BLaER1 (cell line): ENCODE measurements around the gene JAG2.
"Not testable (repeated sequence)": the region's sequence is repeated elsewhere in the genome, so short reads cannot be mapped to it uniquely, and the experiment has no call there.

Experiments
- H3K27ac ChIP-seq: shearing (Covaris generic); formaldehyde crosslinking; 2 replicates; pipeline ENCODE4 v1.8.1; 2022
- H3K27me3 ChIP-seq: shearing (Covaris generic); formaldehyde crosslinking; 2 replicates; pipeline ENCODE4 v1.8.1; 2022
- H3K36me3 ChIP-seq: shearing (Covaris generic); formaldehyde crosslinking; 2 replicates; pipeline ENCODE4 v1.8.1; 2022
- H3K4me1 ChIP-seq: shearing (Covaris generic); formaldehyde crosslinking; 2 replicates; pipeline ENCODE4 v1.8.1; 2022
- H3K4me2 ChIP-seq: shearing (Covaris generic); formaldehyde crosslinking; 2 replicates; pipeline ENCODE4 v1.8.1; 2022
- H3K4me3 ChIP-seq: shearing (Covaris generic); formaldehyde crosslinking; 2 replicates; pipeline ENCODE4 v1.8.1; 2022
- H3K9ac ChIP-seq: shearing (Covaris generic); formaldehyde crosslinking; 2 replicates; pipeline ENCODE4 v1.8.1; 2022
- H3K9me3 ChIP-seq: shearing (Covaris generic); formaldehyde crosslinking; 2 replicates; pipeline ENCODE4 v1.8.1; 2022
- H4K20me1 ChIP-seq: shearing (Covaris generic); formaldehyde crosslinking; 2 replicates; pipeline ENCODE4 v1.8.1; 2022
- Cebpa-rat ChIP-seq: shearing (Covaris generic); IDR thresholded peaks from 2 replicates; pipeline ENCODE4 v1.8.1; 2022

JAG2 gene

DNA sequence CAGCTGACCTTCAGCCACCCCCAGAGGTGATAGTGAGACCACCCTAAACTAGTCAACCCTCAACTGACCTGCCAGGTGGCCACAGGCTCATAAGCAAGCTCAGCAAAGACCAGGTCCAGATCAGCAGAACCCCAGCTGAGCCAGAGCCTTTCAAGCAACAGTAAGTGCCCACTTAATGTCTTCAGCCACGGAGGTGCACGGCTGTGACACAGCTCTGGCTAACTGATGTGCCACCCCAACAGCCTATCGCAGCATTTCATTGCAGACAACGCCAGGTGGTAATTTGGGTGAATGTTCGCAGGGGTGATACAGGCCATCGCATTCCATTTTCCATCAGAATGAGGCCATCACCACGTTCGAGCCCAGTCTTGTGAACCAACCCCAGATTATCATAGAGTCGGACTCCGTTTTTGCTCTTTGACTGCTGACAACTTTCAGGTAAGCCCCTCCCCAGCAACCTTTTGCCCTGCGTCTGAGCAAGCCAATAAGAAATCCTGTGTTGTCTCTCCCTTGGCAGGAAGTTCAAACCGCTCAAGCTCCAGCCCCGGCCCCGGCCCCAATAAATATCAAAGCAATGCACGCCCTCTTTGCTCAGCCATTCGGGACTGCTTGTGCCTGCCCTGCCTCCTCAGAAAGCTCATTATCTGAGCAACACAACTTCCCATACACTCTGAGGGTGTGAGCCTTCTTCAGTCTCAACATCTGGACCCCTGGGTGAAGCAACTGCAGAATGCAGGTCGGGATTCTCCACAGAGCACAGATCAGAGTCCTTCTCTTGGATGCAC is 44.4 kb downstream of the JAG2 start:
- Histone ChIP-seq H3K4me1 (peaks cover 61% of the 10 kb centered on the region), H3K9ac (peak overlapping the region; percentile 49), H4K20me1 (peaks cover 34% of the 10 kb centered on the region), H3K4me2 (peak overlapping the region; percentile 84), H3K27me3 (no peaks in the 10 kb centered on the region), H3K9me3 (peaks cover 27% of the 10 kb centered on the region), H3K4me3 (peak overlapping the region; percentile 41), H3K27ac (peak overlapping the region; percentile 42), H3K36me3 (peaks cover 59% of the 10 kb centered on the region)
- no peak for TF ChIP-seq Cebpa-rat

DNA sequence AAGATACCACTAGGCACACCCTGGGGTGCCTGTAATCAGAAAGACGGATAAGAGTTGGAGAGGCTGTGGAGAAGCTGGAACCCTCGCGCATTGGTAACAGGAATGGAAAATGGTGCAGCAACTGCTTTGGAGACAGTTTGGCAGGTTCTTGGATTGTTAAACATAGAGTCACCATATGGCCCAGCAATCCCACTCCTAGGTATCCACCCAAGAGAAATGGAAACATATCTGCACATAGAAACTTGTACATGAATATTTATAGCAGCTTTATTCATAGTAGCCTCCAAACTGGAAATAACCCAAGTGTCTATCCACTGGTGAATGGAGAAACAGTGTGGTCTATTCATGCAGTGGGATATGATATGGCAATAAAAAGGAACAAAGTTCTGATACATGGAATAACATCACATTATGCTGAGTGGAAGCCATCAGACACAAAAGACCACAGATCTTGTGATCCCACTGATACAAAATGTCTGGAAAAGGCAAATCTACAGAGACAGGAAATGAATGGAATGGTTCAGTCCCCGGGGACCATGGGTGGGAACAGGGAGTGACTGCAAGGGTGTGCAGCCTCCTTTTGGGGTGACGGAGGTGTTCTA is 45.4 kb downstream of the JAG2 start:
- H3K9ac ChIP-seq: no peak overlapping the region
- peaks cover 71% of the 10 kb centered on the region for H3K4me1 ChIP-seq
- no peaks in the 10 kb centered on the region for H3K27me3 ChIP-seq
- peaks cover 44% of the 10 kb centered on the region for H4K20me1 ChIP-seq
- H3K27ac ChIP-seq: no peak overlapping the region
- no peak overlapping the region for H3K4me3 ChIP-seq
- H3K9me3 ChIP-seq: peaks cover 27% of the 10 kb centered on the region
- TF ChIP-seq Cebpa-rat: no peak
- peak overlapping the region; percentile 84; the same call in 1 of the 2 replicates for H3K4me2 ChIP-seq
- peaks cover 50% of the 10 kb centered on the region for H3K36me3 ChIP-seq

- Histone ChIP-seq H3K27ac (peak overlapping the region; percentile 88), H3K4me2 (peak overlapping the region; percentile 89), H3K4me3 (0 out of 2 replicates have a peak overlapping the region, but pooled peaks have one; percentile 21), H3K27me3 (no peaks in the 10 kb centered on the region), H3K9me3 (peaks cover 34% of the 10 kb centered on the region), H3K4me1 (peaks cover 86% of the 10 kb centered on the region), H3K36me3 (peaks cover 60% of the 10 kb centered on the region), H4K20me1 (peaks cover 46% of the 10 kb centered on the region), H3K9ac (peak overlapping the region; percentile 74)
- TF ChIP-seq Cebpa-rat: no peak
These were observed 48.5 kb downstream of the JAG2 start for GRCh38 chr14:105120056-105120455.

DNA sequence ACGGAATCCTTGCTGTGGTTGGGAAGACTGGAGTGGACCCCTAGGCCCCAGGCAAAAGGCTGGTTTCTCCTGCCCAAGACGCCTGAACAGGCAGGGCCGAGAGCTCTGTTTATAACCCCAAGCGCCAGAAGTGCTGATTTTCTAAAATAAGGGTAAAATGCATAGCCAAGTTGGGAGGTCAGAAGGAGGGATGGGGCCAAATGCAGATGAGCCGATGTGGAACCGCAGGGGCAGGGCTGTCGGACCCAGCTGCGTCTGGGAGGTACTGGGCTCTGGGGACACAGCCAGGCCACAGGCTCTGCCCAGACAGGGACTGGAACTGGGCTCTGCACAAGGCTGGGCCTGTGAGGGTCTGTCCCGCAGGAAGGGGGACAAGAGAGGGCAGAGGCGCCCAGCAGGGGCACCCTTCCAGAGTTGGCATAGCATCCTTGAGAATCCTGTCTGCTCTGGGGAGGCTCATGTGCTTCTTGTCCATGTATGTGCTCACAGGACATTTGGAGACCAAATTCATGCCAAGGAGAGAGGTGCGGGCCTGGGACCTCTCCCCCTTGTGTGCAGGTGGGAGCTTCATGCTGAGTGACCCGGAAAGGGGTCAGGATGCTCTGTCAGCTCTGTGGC is 49.1 kb downstream of the JAG2 start:
- Histone ChIP-seq H3K9me3 (peaks cover 37% of the 10 kb centered on the region), H3K27ac (peak overlapping the region; percentile 88), H3K27me3 (no peaks in the 10 kb centered on the region), H4K20me1 (peaks cover 40% of the 10 kb centered on the region), H3K4me1 (peaks cover 86% of the 10 kb centered on the region), H3K4me2 (peak overlapping the region; percentile 89), H3K4me3 (peak overlapping the region; percentile 21; the same call in 1 of the 2 replicates), H3K36me3 (peaks cover 66% of the 10 kb centered on the region), H3K9ac (peak overlapping the region; percentile 74)
- no peak for TF ChIP-seq Cebpa-rat

- no peak for TF ChIP-seq Cebpa-rat
- Histone ChIP-seq H4K20me1 (peaks cover 33% of the 10 kb centered on the region), H3K27me3 (no peaks in the 10 kb centered on the region), H3K4me2 (peak overlapping the region; percentile 89), H3K9me3 (peaks cover 44% of the 10 kb centered on the region), H3K36me3 (peaks cover 71% of the 10 kb centered on the region), H3K4me1 (peaks cover 81% of the 10 kb centered on the region), H3K27ac (peak overlapping the region; percentile 88), H3K9ac (peak overlapping the region; percentile 74), H3K4me3 (peak overlapping the region; percentile 21; the same call in 1 of the 2 replicates)
These were observed 49.7 kb downstream of the JAG2 start for GRCh38 chr14:105118646-105119407.

DNA sequence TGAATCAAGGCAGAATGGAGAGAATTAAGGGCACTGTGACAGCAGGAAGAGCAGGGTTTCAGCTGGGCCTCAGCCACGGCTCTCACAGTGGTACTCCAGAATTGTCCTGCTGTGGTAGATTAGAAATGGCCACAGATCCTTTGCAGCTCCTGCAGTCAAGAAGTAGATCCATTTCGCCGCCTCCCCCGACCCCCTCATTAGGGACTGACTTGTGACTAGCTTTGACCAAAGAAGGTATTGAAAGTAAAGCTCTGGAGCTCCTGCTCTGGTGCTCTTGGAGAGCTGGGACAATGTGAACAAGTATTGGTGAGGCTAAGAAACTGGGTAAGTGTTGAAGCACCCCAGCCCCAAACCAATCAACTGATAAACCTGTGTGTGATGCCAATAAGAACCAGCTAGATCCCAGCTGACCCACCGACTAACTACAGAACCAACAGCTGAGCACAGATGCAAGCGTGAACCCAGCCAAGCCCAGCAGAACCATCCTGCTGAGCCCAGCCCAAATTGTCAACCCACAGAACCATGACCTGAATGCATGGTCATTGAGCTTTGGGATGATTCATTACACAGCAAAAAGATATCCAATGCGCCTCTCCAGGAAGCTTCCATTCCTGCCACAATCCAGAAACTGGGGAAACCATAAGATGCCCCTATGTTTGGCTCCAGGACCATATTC is 50.7 kb downstream of the JAG2 start:
- H3K4me3 ChIP-seq: no peak overlapping the region
- H4K20me1 ChIP-seq: peaks cover 28% of the 10 kb centered on the region
- H3K9ac ChIP-seq: peak overlapping the region; percentile 74; the same call in 1 of the 2 replicates
- peak overlapping the region; percentile 89 for H3K4me2 ChIP-seq
- H3K36me3 ChIP-seq: peaks cover 70% of the 10 kb centered on the region
- H3K4me1 ChIP-seq: peaks cover 71% of the 10 kb centered on the region
- no peaks in the 10 kb centered on the region for H3K27me3 ChIP-seq
- peak overlapping the region; percentile 88 for H3K27ac ChIP-seq
- H3K9me3 ChIP-seq: peaks cover 44% of the 10 kb centered on the region
- no peak for TF ChIP-seq Cebpa-rat

DNA sequence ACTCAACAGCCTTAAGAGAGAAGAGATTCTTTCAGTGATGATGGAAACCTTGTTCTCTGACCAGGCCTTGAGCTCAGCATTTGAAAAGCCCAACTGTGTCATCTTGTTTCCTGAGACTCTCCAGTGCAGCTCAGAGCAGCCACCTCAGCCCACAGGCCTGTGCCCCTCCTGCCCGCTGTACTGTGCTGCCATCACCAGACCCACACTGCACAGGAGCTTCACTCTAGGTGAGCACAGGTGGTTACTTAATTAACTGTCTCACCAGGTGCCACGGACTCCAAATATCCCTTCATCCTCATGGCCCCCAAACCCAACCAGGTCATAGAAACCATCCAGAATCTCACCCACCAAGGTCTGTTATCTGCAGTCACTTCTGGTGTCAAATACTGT is 51.3 kb downstream of the JAG2 start:
- Histone ChIP-seq H3K4me1 (peaks cover 71% of the 10 kb centered on the region), H3K9me3 (peaks cover 38% of the 10 kb centered on the region), H3K4me3 (no peak overlapping the region), H3K36me3 (peaks cover 64% of the 10 kb centered on the region), H3K27ac (peak overlapping the region; percentile 88; the same call in 1 of the 2 replicates), H3K27me3 (no peaks in the 10 kb centered on the region), H3K4me2 (peak overlapping the region; percentile 89), H3K9ac (no peak overlapping the region), H4K20me1 (peaks cover 28% of the 10 kb centered on the region)
- no peak for TF ChIP-seq Cebpa-rat

GRCh38 chr14:105116451-105117256 is 51.9 kb downstream of the JAG2 start:
- Histone ChIP-seq H3K4me3 (no peak overlapping the region), H3K36me3 (peaks cover 58% of the 10 kb centered on the region), H4K20me1 (peaks cover 28% of the 10 kb centered on the region), H3K27me3 (no peaks in the 10 kb centered on the region), H3K4me1 (peaks cover 71% of the 10 kb centered on the region), H3K27ac (no peak overlapping the region), H3K9ac (no peak overlapping the region), H3K4me2 (peak overlapping the region; percentile 89), H3K9me3 (peaks cover 32% of the 10 kb centered on the region)
- no peak for TF ChIP-seq Cebpa-rat

DNA sequence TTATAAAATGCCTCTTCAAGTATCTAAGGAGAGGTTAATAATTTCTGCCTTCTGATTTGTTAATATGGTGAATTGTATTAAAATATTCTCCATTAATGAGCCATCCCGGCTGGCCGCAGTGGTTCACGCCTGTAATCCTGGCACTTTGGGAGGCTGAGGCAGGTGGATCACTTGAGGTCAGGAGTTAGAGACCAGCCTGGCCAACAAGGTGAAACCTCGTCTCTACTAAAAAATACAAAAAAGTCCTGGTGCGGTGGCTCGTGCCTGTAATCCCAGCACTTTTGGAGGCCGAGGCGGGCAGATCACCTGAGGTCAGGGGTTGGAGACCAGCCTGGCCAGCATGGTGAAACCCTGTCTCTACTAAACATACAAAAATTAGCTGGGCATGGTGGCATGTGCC is 59.3 kb downstream of the JAG2 start:
- H3K4me3 ChIP-seq, H3K4me1 ChIP-seq, H3K4me2 ChIP-seq, H3K27me3 ChIP-seq, H3K9ac ChIP-seq, H4K20me1 ChIP-seq, H3K27ac ChIP-seq: not testable (repeated sequence)
- Histone ChIP-seq H3K36me3 (peaks cover 35% of the 10 kb centered on the region; the same call in 1 of the 2 replicates), H3K9me3 (peaks cover 20% of the 10 kb centered on the region)
